GM23248 (cell line): ENCODE results near the gene SYDE2. TPM values are rescaled to one million over a fixed set of nuclear protein-coding genes. Genes with fewer than 3 reads are reported as not detected.

ENCODE experiments used
- DNase-seq: peaks from one replicate; pipeline ENCODE4 v3.0.0-alpha.2; 2015
- H2AFZ ChIP-seq: fragments of 200-600 bp; sonication (generic); 2 replicates; pipeline ENCODE4 v1.6.1; 2016; ENCODE audit warnings: antibody characterized with exemption
- H3F3A ChIP-seq: fragments of 200-600 bp; sonication (generic); 2 replicates; pipeline ENCODE4 v1.6.1; 2016; ENCODE audit warnings: mild to moderate bottlenecking, antibody characterized with exemption, mixed run types; ENCODE audit not compliant: insufficient read depth
- H3K27ac ChIP-seq: fragments of 200-600 bp; sonication (generic); 2 replicates; pipeline ENCODE4 v1.5.1; 2016; ENCODE audit warnings: mild to moderate bottlenecking
- H3K27me3 ChIP-seq: fragments of 200-600 bp; sonication (generic); replicated peaks from 2 replicates; pipeline ENCODE4 v1.6.1; 2016; ENCODE audit warnings: mild to moderate bottlenecking; ENCODE audit not compliant: insufficient read depth
- H3K36me3 ChIP-seq: fragments of 200-600 bp; sonication (generic); 2 replicates; pipeline ENCODE4 v1.6.1; 2016; ENCODE audit warnings: low read depth, mild to moderate bottlenecking
- H3K4me1 ChIP-seq: fragments of 200-600 bp; sonication (generic); 2 replicates; pipeline ENCODE4 v1.6.1; 2016; ENCODE audit warnings: mild to moderate bottlenecking; ENCODE audit not compliant: insufficient read depth
- H3K4me2 ChIP-seq: fragments of 200-600 bp; sonication (generic); one replicate; pipeline ENCODE4 v1.6.1; 2016; ENCODE audit warnings: mild to moderate bottlenecking; ENCODE audit not compliant: unreplicated experiment
- H3K4me3 ChIP-seq: fragments of 200-600 bp; sonication (generic); 2 replicates; pipeline ENCODE4 v1.5.1; 2016; ENCODE audit warnings: mild to moderate bottlenecking
- H3K79me2 ChIP-seq: fragments of 200-600 bp; sonication (generic); 2 replicates; pipeline ENCODE4 v1.6.1; 2016; ENCODE audit warnings: mild to moderate bottlenecking; ENCODE audit not compliant: insufficient read depth
- H3K9ac ChIP-seq: fragments of 200-600 bp; sonication (generic); 2 replicates; pipeline ENCODE4 v1.6.1; 2016; ENCODE audit warnings: mild to moderate bottlenecking
- H3K9me2 ChIP-seq: fragments of 200-600 bp; sonication (generic); 2 replicates; pipeline ENCODE4 v1.6.1; 2016; ENCODE audit warnings: mixed run types, mild to moderate bottlenecking, moderate library complexity; ENCODE audit not compliant: insufficient read depth
- H3K9me3 ChIP-seq: fragments of 200-600 bp; sonication (generic); one replicate; pipeline ENCODE4 v1.6.1; 2017; ENCODE audit warnings: low read depth
- H4K20me1 ChIP-seq: fragments of 200-600 bp; sonication (generic); 2 replicates; pipeline ENCODE4 v1.6.0; 2016; ENCODE audit not compliant: insufficient read depth
- EZH2 ChIP-seq: fragments of 200-600 bp; sonication (generic); IDR thresholded peaks from 2 replicates; pipeline ENCODE4 v1.6.1; 2018; ENCODE audit warnings: antibody characterized with exemption, mild to moderate bottlenecking; ENCODE audit not compliant: insufficient read depth, poor library complexity, severe bottlenecking
- EZH2phosphoT487 ChIP-seq: fragments of 200-600 bp; sonication (generic); IDR thresholded peaks from 2 replicates; pipeline ENCODE4 v1.6.1; 2018; ENCODE audit warnings: antibody characterized with exemption, moderate library complexity, mild to moderate bottlenecking, low read depth; ENCODE audit not compliant: insufficient read depth
- WGBS, 2 experiments: methylation state at CpG; one replicate each; pipeline ENCODE4 v1.1.6; 2015 to 2017; ENCODE audit warnings: low lambda C conversion rate in 2 of 2, low coverage in 1 of 2; ENCODE audit errors: missing lambda C conversion rate in 2 of 2; 5-methylcytosine and 5-hydroxymethylcytosine counted together
- in situ Hi-C: fragments of 300-500 bp; cut with MboI; formaldehyde crosslinking; loops from 2 replicates; pipeline ENCODE4 v1.15.0; 2020
- polyA plus RNA-seq: library from polyadenylated mRNA; unstranded; fragments of >200 nt; fragmentation: Nextera tagmentation; extraction: Ambion mirVana; gene quantifications from 2 replicates; pipeline ENCODE4 v1.2.1, GENCODE V29; 2016
- total RNA-seq: library from RNA; depleted of rRNA; stranded (reverse); fragments of >200 nt; shearing (Covaris generic); gene quantifications from 2 replicates; pipeline ENCODE4 v1.2.3, GENCODE V29; 2014

SYDE2 gene
- total and polyA plus RNA-seq, 2 experiments from 2014 or later = 1.4 to 6.7 TPM

GRCh38 chr1:85201340-85202091 is 700 bp upstream of the SYDE2 start:
- 1 to 2% methylated on average over 52 to 75 of the region's 81 CpGs for WGBS, 2 experiments
- Histone ChIP-seq H3K4me2 (peak overlapping the region; percentile 81), H3K9ac (peak overlapping the region; percentile 78), H3K27me3 (no peaks in the 10 kb centered on the region), H3F3A (peaks cover 32% of the 10 kb centered on the region), H3K36me3 (no peaks in the 10 kb centered on the region), H2AFZ (peak overlapping the region; percentile 87), H3K9me2 (no peaks in the 10 kb centered on the region), H3K4me3 (peak overlapping the region; percentile 84), H3K9me3 (no peaks in the 10 kb centered on the region), H3K27ac (no peak overlapping the region), H4K20me1 (no peaks in the 10 kb centered on the region), H3K79me2 (no peaks in the 10 kb centered on the region), H3K4me1 (peaks cover 48% of the 10 kb centered on the region)
- in situ Hi-C loops = no loop called here
- peak; percentile 87 for DNase-seq
- no peak for TF ChIP-seq EZH2
- TF ChIP-seq EZH2phosphoT487 = no peak

- H3K9me3 ChIP-seq = no peaks in the 10 kb centered on the region
- no peaks in the 10 kb centered on the region for H3K36me3 ChIP-seq
- 8 to 9% methylated on average over 26 of the region's 26 CpGs for WGBS, 2 experiments
- H3K4me2 ChIP-seq = peak overlapping the region; percentile 81
- H3F3A ChIP-seq = peaks cover 37% of the 10 kb centered on the region
- no peaks in the 10 kb centered on the region for H3K27me3 ChIP-seq
- in situ Hi-C loops = no loop called here
- no peak for TF ChIP-seq EZH2phosphoT487
- no peak for TF ChIP-seq EZH2
- peak overlapping the region; percentile 84 for H3K4me3 ChIP-seq
- no peak for DNase-seq
- H3K9ac ChIP-seq = peak overlapping the region; percentile 78
- H3K27ac ChIP-seq = no peak overlapping the region
- H2AFZ ChIP-seq = peak overlapping the region; percentile 87
- peaks cover under 1% of the 10 kb centered on the region; the same call in 1 of the 2 replicates for H3K79me2 ChIP-seq
- H3K9me2 ChIP-seq = no peaks in the 10 kb centered on the region
- H4K20me1 ChIP-seq = no peaks in the 10 kb centered on the region
- H3K4me1 ChIP-seq = peaks cover 48% of the 10 kb centered on the region
These were observed 951 bp downstream of the SYDE2 start for GRCh38 chr1:85199667-85200462.

GRCh38 chr1:85198864-85199263 is 2.0 kb downstream of the SYDE2 start:
- 72 to 77% methylated on average over 2 of the region's 2 CpGs for WGBS, 2 experiments
- no peak for TF ChIP-seq EZH2phosphoT487
- no peak for TF ChIP-seq EZH2
- Histone ChIP-seq H3K9me2 (no peaks in the 10 kb centered on the region), H3K36me3 (no peaks in the 10 kb centered on the region), H3K27ac (no peak overlapping the region), H2AFZ (no peak overlapping the region), H4K20me1 (no peaks in the 10 kb centered on the region), H3K4me1 (peaks cover 40% of the 10 kb centered on the region), H3K27me3 (no peaks in the 10 kb centered on the region), H3K9ac (no peak overlapping the region), H3F3A (peaks cover 29% of the 10 kb centered on the region), H3K79me2 (peaks cover 5% of the 10 kb centered on the region; the same call in 1 of the 2 replicates), H3K4me3 (peak overlapping the region; percentile 84), H3K4me2 (peak overlapping the region; percentile 81), H3K9me3 (no peaks in the 10 kb centered on the region)
- DNase-seq = no peak
- in situ Hi-C loops = no loop called here

- Histone ChIP-seq H3K9ac (no peak overlapping the region), H3K9me2 (no peaks in the 10 kb centered on the region), H2AFZ (no peak overlapping the region), H3K79me2 (peaks cover 28% of the 10 kb centered on the region), H3K36me3 (no peaks in the 10 kb centered on the region), H3K27me3 (no peaks in the 10 kb centered on the region), H3K4me1 (peaks cover 20% of the 10 kb centered on the region), H3K4me3 (no peak overlapping the region), H3K4me2 (no peak overlapping the region), H3F3A (peaks cover 11% of the 10 kb centered on the region; the same call in 1 of the 2 replicates), H3K27ac (no peak overlapping the region), H4K20me1 (no peaks in the 10 kb centered on the region), H3K9me3 (no peaks in the 10 kb centered on the region)
- no peak for DNase-seq
- in situ Hi-C loops = no loop called here
- no peak for TF ChIP-seq EZH2phosphoT487
- TF ChIP-seq EZH2 = no peak
These were observed 4.5 kb downstream of the SYDE2 start for GRCh38 chr1:85196358-85196757.
